K562 (cell line): ENCODE results near the gene PNPLA7. TPM values are rescaled to one million over a fixed set of nuclear protein-coding genes. Genes with fewer than 3 reads are reported as not detected.

Experiments used
- BHLHE40 ChIP-seq: IDR thresholded peaks from 2 replicates; pipeline ENCODE4 v1.6.1; 2011; ENCODE audit warnings: low read length, improper control_type of control experiment
- CBX3 ChIP-seq, 2 experiments: IDR thresholded peaks; 1 replicate in 1 of 2; 2 replicates in 1 of 2; pipeline ENCODE4 v1.6.1; 2012; ENCODE audit warnings: inconsistent platforms in 2 of 2, low read length in 2 of 2, borderline replicate concordance in 1 of 2, control low read depth in 1 of 2
- CHD2 ChIP-seq: IDR thresholded peaks from 2 replicates; pipeline ENCODE4 v1.6.1; 2011; ENCODE audit warnings: low read depth, low read length
- FOXK2 ChIP-seq, 2 experiments: fragments of 450-650 bp; IDR thresholded peaks in 1 of 2; conservative IDR thresholded peaks in 1 of 2; 2 replicates each; pipeline ENCODE4 v1.6.1; 2016; ENCODE audit warnings: low read depth in 2 of 2, mild to moderate bottlenecking in 1 of 2
- MEF2A ChIP-seq: IDR thresholded peaks from 2 replicates; pipeline ENCODE4 v1.6.1; 2011; ENCODE audit warnings: low read depth, mild to moderate bottlenecking, low read length, moderate library complexity; ENCODE audit not compliant: control insufficient read depth
- MEIS2 ChIP-seq: fragments of 450-650 bp; IDR thresholded peaks from 2 replicates; pipeline ENCODE4 v1.6.1; 2014; ENCODE audit warnings: mild to moderate bottlenecking; ENCODE audit not compliant: partially characterized antibody
- MYC ChIP-seq, 2 experiments: fragments of 250-450 bp in 1 of 2; sonication (Bioruptor Pico) in 1 of 2; IDR thresholded peaks; 2 replicates each; pipeline versions ENCODE4 v1.5.1 to v1.6.1; 2012 to 2021; ENCODE audit warnings: low read depth in 2 of 2, borderline replicate concordance in 1 of 2, improper control_type of control experiment in 1 of 2, low read length in 1 of 2, mild to moderate bottlenecking in 1 of 2, moderate library complexity in 1 of 2
- NUFIP1 ChIP-seq: fragments of 450-650 bp; IDR thresholded peaks from 2 replicates; pipeline ENCODE4 v1.6.1; 2018; ENCODE audit not compliant: partially characterized antibody
- PHF20 ChIP-seq: fragments of 450-650 bp; IDR thresholded peaks from 2 replicates; pipeline ENCODE4 v1.6.1; 2018; ENCODE audit not compliant: partially characterized antibody
- SIX5 ChIP-seq, 2 experiments: IDR thresholded peaks; 2 replicates each; pipeline ENCODE4 v1.6.1; 2011; ENCODE audit warnings: low read length in 2 of 2, borderline replicate concordance in 1 of 2, low read depth in 1 of 2, mild to moderate bottlenecking in 1 of 2, moderate library complexity in 1 of 2; ENCODE audit not compliant: insufficient read depth in 1 of 2
- TCFL5 ChIP-seq: fragments of 250-450 bp; sonication (Bioruptor Pico); conservative IDR thresholded peaks from 2 replicates; pipeline ENCODE4 v1.6.1; 2021; ENCODE audit warnings: mild to moderate bottlenecking, moderate library complexity, matching md5 sums
- XRCC5 ChIP-seq: fragments of 200-400 bp; formaldehyde crosslinking; IDR thresholded peaks from 2 replicates; pipeline ENCODE4 v1.6.1; 2017; ENCODE audit warnings: low read depth, mild to moderate bottlenecking, low read length
- ZBTB1 ChIP-seq: sonication (generic); formaldehyde crosslinking; IDR thresholded peaks from 2 replicates; pipeline ENCODE4 v1.8.1; 2023; ENCODE audit warnings: missing genetic modification reagents, low read depth, mild to moderate bottlenecking, borderline replicate concordance
- ZNF12 ChIP-seq: sonication (generic); formaldehyde crosslinking; IDR thresholded peaks from 2 replicates; pipeline ENCODE4 v1.4.0; 2020; ENCODE audit warnings: mild to moderate bottlenecking, missing genetic modification reagents
- ZNF282 ChIP-seq: sonication (generic); formaldehyde crosslinking; IDR thresholded peaks from 2 replicates; pipeline ENCODE4 v1.8.1; 2023; ENCODE audit warnings: missing genetic modification reagents
- polyA plus RNA-seq, 8 experiments: library from polyadenylated mRNA; depleted of rRNA in 4 of 8; stranded (reverse) in 5 of 8; unstranded in 3 of 8; fragments of >200 nt; fragmentation: Nextera tagmentation in 2 of 8; fragmentation: Illumina TruSeq in 1 of 8; extraction: Ambion mirVana in 2 of 8; extraction: Trizol in 1 of 8; gene quantifications; 2 replicates each; pipeline versions ENCODE4 v1.2.1 to v1.2.3, GENCODE V29; 2011 to 2014; ENCODE audit warnings: inconsistent platforms in 1 of 8, missing spikeins in 1 of 8
- total RNA-seq, 7 experiments: library from RNA; depleted of rRNA in 6 of 7; stranded (reverse); fragments of >200 nt in 6 of 7; fragmentation: Illumina TruSeq in 2 of 7; extraction: Trizol in 2 of 7; gene quantifications; 2 replicates each; pipeline versions ENCODE4 v1.2.1 to v1.2.3, GENCODE V29; 2011 to 2021; ENCODE audit warnings: low replicate concordance in 1 of 7
- TF ChIP-seq, protein P1 (sequence below): sonication (generic); formaldehyde crosslinking; IDR thresholded peaks from 2 replicates; pipeline ENCODE4 v1.9.0; 2022; ENCODE audit warnings: mild to moderate bottlenecking, missing genetic modification reagents
- TF ChIP-seq, protein P2 (sequence below), 2 experiments: IDR thresholded peaks; 2 replicates each; pipeline ENCODE4 v1.6.1; 2011; ENCODE audit warnings: borderline replicate concordance in 1 of 2, control low read depth in 1 of 2, low read depth in 1 of 2, low read length in 1 of 2, mild to moderate bottlenecking in 1 of 2, mixed read lengths in 1 of 2, moderate library complexity in 1 of 2; ENCODE audit not compliant: insufficient read depth in 1 of 2, insufficient read length in 1 of 2, poor library complexity in 1 of 2, severe bottlenecking in 1 of 2; ENCODE audit errors: extremely low read depth in 1 of 2
- TF ChIP-seq, protein P3 (sequence below): sonication (generic); formaldehyde crosslinking; IDR thresholded peaks from 2 replicates; pipeline ENCODE4 v1.5.0; 2020; ENCODE audit warnings: missing genetic modification reagents
- TF ChIP-seq, protein P4 (sequence below), 2 experiments: fragments of 450-650 bp in 1 of 2; sonication (generic) in 1 of 2; formaldehyde crosslinking in 1 of 2; IDR thresholded peaks in 1 of 2; conservative IDR thresholded peaks in 1 of 2; 2 replicates each; pipeline versions ENCODE4 v1.6.1 to v1.8.1; 2016 to 2023; ENCODE audit warnings: mild to moderate bottlenecking in 2 of 2, moderate library complexity in 2 of 2, inconsistent platforms in 1 of 2, missing genetic modification reagents in 1 of 2

The PNPLA7 gene
- total and polyA plus RNA-seq, 9 of the 15 experiments (the other 6 are each of a cell fraction or from before 2014, with no cell fraction given), result 0.01 to 0.85 (median 0.19) TPM; not detected in 1

DNA sequence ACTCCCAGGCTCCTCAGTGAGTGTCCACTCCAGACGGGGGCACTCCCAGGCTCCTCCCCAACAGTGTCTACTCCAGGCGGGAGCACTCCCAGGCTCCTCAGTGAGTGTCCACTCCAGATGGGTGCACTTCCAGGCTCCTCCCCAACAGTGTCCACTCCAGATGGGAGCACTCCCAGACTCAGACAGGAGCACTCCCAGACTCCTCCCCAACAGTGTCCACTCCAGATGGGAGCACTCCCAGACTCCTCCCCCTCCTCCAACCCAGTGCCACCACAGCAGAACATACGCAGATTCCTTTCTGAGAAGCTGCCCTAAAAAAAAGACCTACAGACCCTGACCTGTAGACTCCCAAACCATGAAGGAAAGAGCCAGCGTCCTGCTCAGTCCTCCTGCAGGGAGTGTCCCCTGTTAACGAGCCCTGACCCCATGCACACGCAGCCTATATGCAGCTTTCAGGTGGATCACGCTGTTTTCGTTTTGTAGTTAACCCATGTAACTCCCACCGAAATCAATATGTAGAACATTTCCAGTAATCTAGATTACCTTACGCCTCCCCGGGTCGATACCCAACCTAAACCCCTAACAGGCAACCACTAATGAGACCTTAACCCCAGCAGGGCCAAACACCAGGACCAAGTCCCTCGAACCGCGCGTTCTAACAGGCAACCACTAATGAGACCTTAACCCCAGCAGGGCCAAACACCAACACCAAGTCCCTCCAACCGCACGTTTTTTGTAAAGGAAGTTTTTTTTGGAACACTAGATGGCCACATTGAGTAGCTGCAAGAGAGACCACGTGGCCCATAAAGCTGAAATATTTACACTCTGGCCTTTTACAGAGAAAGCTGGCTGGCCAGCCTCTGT is 15.7 kb downstream of the PNPLA7 start (continued):
- TF ChIP-seq, protein P1, sequence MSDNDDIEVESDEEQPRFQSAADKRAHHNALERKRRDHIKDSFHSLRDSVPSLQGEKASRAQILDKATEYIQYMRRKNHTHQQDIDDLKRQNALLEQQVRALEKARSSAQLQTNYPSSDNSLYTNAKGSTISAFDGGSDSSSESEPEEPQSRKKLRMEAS (CRISPR knock-in tag), result peak; percentile 85
- no peak for TF ChIP-seq CHD2
- TF ChIP-seq, protein P2, sequence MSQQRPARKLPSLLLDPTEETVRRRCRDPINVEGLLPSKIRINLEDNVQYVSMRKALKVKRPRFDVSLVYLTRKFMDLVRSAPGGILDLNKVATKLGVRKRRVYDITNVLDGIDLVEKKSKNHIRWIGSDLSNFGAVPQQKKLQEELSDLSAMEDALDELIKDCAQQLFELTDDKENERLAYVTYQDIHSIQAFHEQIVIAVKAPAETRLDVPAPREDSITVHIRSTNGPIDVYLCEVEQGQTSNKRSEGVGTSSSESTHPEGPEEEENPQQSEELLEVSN (IDR thresholded peaks at IDR 0.05; ENCODE audit: borderline replicate concordance in 1 of 2, extremely low read depth in 1 of 2, insufficient read depth in 1 of 2, insufficient read length in 1 of 2, low read depth in 1 of 2, low read length in 1 of 2, poor library complexity in 1 of 2, severe bottlenecking in 1 of 2), result peak; percentile 35 to 48
- TF ChIP-seq XRCC5, result peak; percentile 67
- peak; percentile 41 to 57; a peak in 2 of 4 replicates for TF ChIP-seq FOXK2 (conservative IDR thresholded peaks at IDR 0.05 in 1 of 2, IDR thresholded peaks at IDR 0.05 in 1 of 2; ENCODE audit: low read depth in 2 of 2)
- TF ChIP-seq PHF20, result no peak
- TF ChIP-seq MYC (IDR thresholded peaks at IDR 0.05; ENCODE audit: low read depth, low read length), result peak; percentile 96
- no peak for TF ChIP-seq MYC (CRISPR knock-in tag; IDR thresholded peaks at IDR 0.05; ENCODE audit: borderline replicate concordance, low read depth)
- TF ChIP-seq, protein P3, sequence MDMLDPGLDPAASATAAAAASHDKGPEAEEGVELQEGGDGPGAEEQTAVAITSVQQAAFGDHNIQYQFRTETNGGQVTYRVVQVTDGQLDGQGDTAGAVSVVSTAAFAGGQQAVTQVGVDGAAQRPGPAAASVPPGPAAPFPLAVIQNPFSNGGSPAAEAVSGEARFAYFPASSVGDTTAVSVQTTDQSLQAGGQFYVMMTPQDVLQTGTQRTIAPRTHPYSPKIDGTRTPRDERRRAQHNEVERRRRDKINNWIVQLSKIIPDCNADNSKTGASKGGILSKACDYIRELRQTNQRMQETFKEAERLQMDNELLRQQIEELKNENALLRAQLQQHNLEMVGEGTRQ (CRISPR knock-in tag), result peak; percentile 91
- TF ChIP-seq ZNF282 (CRISPR knock-in tag), result no peak
- TF ChIP-seq CBX3 (IDR thresholded peaks at IDR 0.05; ENCODE audit: borderline replicate concordance in 1 of 2, low read length in 2 of 2), result peak in 1 of 2 experiments; percentile 16; a peak in 1 of 3 replicates
- TF ChIP-seq MEIS2, result peak; percentile 92
- no peak for TF ChIP-seq NUFIP1
- TF ChIP-seq TCFL5 (CRISPR knock-in tag), result no peak
- TF ChIP-seq MEF2A, result no peak
- TF ChIP-seq, protein P4, sequence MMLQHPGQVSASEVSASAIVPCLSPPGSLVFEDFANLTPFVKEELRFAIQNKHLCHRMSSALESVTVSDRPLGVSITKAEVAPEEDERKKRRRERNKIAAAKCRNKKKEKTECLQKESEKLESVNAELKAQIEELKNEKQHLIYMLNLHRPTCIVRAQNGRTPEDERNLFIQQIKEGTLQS (IDR thresholded peaks at IDR 0.05), result no peak
- TF ChIP-seq, protein P4 (CRISPR knock-in tag; conservative IDR thresholded peaks at IDR 0.05), result 0 out of 2 replicates have a peak, but pooled peaks have one; percentile 29
- peak; percentile 69 for TF ChIP-seq BHLHE40
- no peak for TF ChIP-seq ZNF12 (CRISPR knock-in tag)
- no peak for TF ChIP-seq SIX5 (IDR thresholded peaks at IDR 0.05; ENCODE audit: borderline replicate concordance in 1 of 2, insufficient read depth in 1 of 2, low read depth in 1 of 2, low read length in 2 of 2)
- TF ChIP-seq ZBTB1, result peak; percentile 65; the same call in 1 of the 2 replicates
